A549 (cell line): ENCODE results near the gene SARS1. TPM values are rescaled to one million over a fixed set of nuclear protein-coding genes. Genes with fewer than 3 reads are reported as not detected.

Experiments used
- ATAC-seq, 2 experiments: fragments of 200-7000 bp in 1 of 2; fragments of >200 bp in 1 of 2; cut with Nextera tagmentation in 1 of 2; cut with Tn5 transposase in 1 of 2; 3 replicates each; pipeline versions ENCODE4 v1.8.0 to v1.9.1; 2018 to 2020; ENCODE audit warnings: mild to moderate bottlenecking in 1 of 2, moderate library complexity in 1 of 2
- CTCF ChIA-PET: fragments of 300-600 bp; sonication (Branson Sonifier 250); formaldehyde crosslinking; extraction: SDS; loops from one replicate; lab custom pipeline; 2021; ENCODE audit warnings: antibody characterized with exemption, inconsistent platforms; lab: Yijun Ruan, JAX
- POLR2A ChIA-PET: fragments of 350-600 bp; formaldehyde crosslinking; extraction: SDS; loops from one replicate; lab custom pipeline; 2021; ENCODE audit warnings: antibody characterized with exemption, inconsistent platforms; lab: Yijun Ruan, JAX
- DNase-seq, 2 experiments: peaks; one replicate each; pipeline versions ENCODE4 v3.0.0 to v3.0.0-alpha.2; 2011 to 2016; ENCODE audit warnings: low read depth in 1 of 2, low spot score in 1 of 2
- FAIRE-seq: peaks from 2 replicates; lab custom pipeline; 2011; peaks lifted over from hg19 to GRCh38; lab: Jason Lieb, UNC
- H3K27ac ChIP-seq, 2 experiments: fragments of >200 bp; sonication (Bioruptor Twin); formaldehyde crosslinking; 3 replicates each; pipeline ENCODE4 v1.5.1; 2016 to 2017
- H3K4me1 ChIP-seq: fragments of >200 bp; sonication (Bioruptor Twin); formaldehyde crosslinking; 3 replicates; pipeline ENCODE4 v1.6.1; 2016
- H3K4me2 ChIP-seq: fragments of >200 bp; sonication (Bioruptor Twin); formaldehyde crosslinking; 3 replicates; pipeline ENCODE4 v1.6.1; 2016
- H3K4me3 ChIP-seq: fragments of >200 bp; sonication (Bioruptor Twin); formaldehyde crosslinking; 3 replicates; pipeline ENCODE4 v1.5.1; 2016
- H3K9me3 ChIP-seq: fragments of >200 bp; sonication (Bioruptor Twin); formaldehyde crosslinking; 3 replicates; pipeline ENCODE4 v1.6.1; 2016
- CBX8 ChIP-seq: fragments of 200-600 bp; sonication (generic); IDR thresholded peaks from 2 replicates; pipeline ENCODE4 v1.6.1; 2016
- EHMT2 ChIP-seq: fragments of 200-600 bp; sonication (generic); IDR thresholded peaks from 2 replicates; pipeline ENCODE4 v1.6.1; 2016; ENCODE audit warnings: antibody characterized with exemption, low read depth, mild to moderate bottlenecking, moderate library complexity
- EP300 ChIP-seq, 2 experiments: fragments of >200 bp; sonication (Bioruptor Twin); formaldehyde crosslinking; IDR thresholded peaks; 2 replicates in 1 of 2; 3 replicates in 1 of 2; pipeline ENCODE4 v1.6.1; 2016 to 2017
- ESRRA ChIP-seq: fragments of 150-350 bp; IDR thresholded peaks from 2 replicates; pipeline ENCODE4 v1.6.1; 2014; ENCODE audit warnings: mild to moderate bottlenecking, low read length, borderline replicate concordance
- FOSB ChIP-seq: fragments of 250-450 bp; sonication (Bioruptor Pico); IDR thresholded peaks from 2 replicates; pipeline ENCODE4 v1.5.0; 2020; ENCODE audit warnings: mild to moderate bottlenecking, moderate library complexity
- GATA3 ChIP-seq: IDR thresholded peaks from 2 replicates; pipeline ENCODE4 v1.6.1; 2012; ENCODE audit warnings: borderline replicate concordance
- HOXA7 ChIP-seq: fragments of 250-450 bp; sonication (Bioruptor Pico); IDR thresholded peaks from 2 replicates; pipeline ENCODE4 v1.5.0; 2020; ENCODE audit warnings: mild to moderate bottlenecking, moderate library complexity
- HOXB5 ChIP-seq: fragments of 250-450 bp; sonication (Bioruptor Pico); IDR thresholded peaks from 2 replicates; pipeline ENCODE4 v1.5.0; 2020; ENCODE audit warnings: mild to moderate bottlenecking, moderate library complexity
- JUNB ChIP-seq: fragments of >200 bp; sonication (Bioruptor Twin); formaldehyde crosslinking; IDR thresholded peaks from 2 replicates; pipeline ENCODE4 v1.6.1; 2016
- KDM1A ChIP-seq: fragments of 200-600 bp; sonication (generic); IDR thresholded peaks from 2 replicates; pipeline ENCODE4 v1.6.1; 2016; ENCODE audit warnings: low read depth, mild to moderate bottlenecking
- KDM5A ChIP-seq: fragments of 200-600 bp; sonication (generic); IDR thresholded peaks from 2 replicates; pipeline ENCODE4 v1.6.1; 2016; ENCODE audit warnings: antibody characterized with exemption, mild to moderate bottlenecking
- MAFK ChIP-seq: fragments of 450-650 bp; IDR thresholded peaks from 2 replicates; pipeline ENCODE4 v1.6.1; 2014; ENCODE audit not compliant: partially characterized antibody
- MAZ ChIP-seq: fragments of 150-350 bp; IDR thresholded peaks from 2 replicates; pipeline ENCODE4 v1.6.1; 2014; ENCODE audit warnings: antibody characterized with exemption, low read depth, low read length, borderline replicate concordance
- MYC ChIP-seq: IDR thresholded peaks from 2 replicates; pipeline ENCODE4 v1.6.1; 2012; ENCODE audit warnings: mild to moderate bottlenecking, inconsistent platforms, low read length, improper control_type of control experiment, borderline replicate concordance
- NFE2L2 ChIP-seq: fragments of 150-350 bp; conservative IDR thresholded peaks from 2 replicates; pipeline ENCODE4 v1.6.1; 2014; ENCODE audit warnings: low read length
- PHF8 ChIP-seq: fragments of 200-600 bp; sonication (generic); IDR thresholded peaks from 2 replicates; pipeline ENCODE4 v1.6.1; 2016; ENCODE audit warnings: low read depth, mild to moderate bottlenecking, antibody characterized with exemption, moderate library complexity, borderline replicate concordance
- POLR2A ChIP-seq: IDR thresholded peaks from 2 replicates; pipeline ENCODE4 v1.6.1; 2012; ENCODE audit warnings: mild to moderate bottlenecking, low read length
- RAD21 ChIP-seq, 2 experiments: fragments of >200 bp in 1 of 2; sonication (Bioruptor Twin) in 1 of 2; formaldehyde crosslinking in 1 of 2; IDR thresholded peaks in 1 of 2; conservative IDR thresholded peaks in 1 of 2; 2 replicates in 1 of 2; 3 replicates in 1 of 2; pipeline ENCODE4 v1.6.1; 2012 to 2018; ENCODE audit warnings: inconsistent platforms in 1 of 2
- RARB ChIP-seq: fragments of 250-450 bp; sonication (Bioruptor Pico); IDR thresholded peaks from 2 replicates; pipeline ENCODE4 v1.8.0; 2021; ENCODE audit warnings: mild to moderate bottlenecking, moderate library complexity
- RNF2 ChIP-seq: fragments of 200-600 bp; sonication (generic); IDR thresholded peaks from 2 replicates; pipeline ENCODE4 v1.6.1; 2016; ENCODE audit warnings: low read depth, mild to moderate bottlenecking, antibody characterized with exemption, moderate library complexity, borderline replicate concordance
- SREBF2 ChIP-seq: fragments of 450-650 bp; IDR thresholded peaks from 2 replicates; pipeline ENCODE4 v1.6.1; 2014; ENCODE audit warnings: mild to moderate bottlenecking, moderate library complexity
- ZNF302 ChIP-seq: fragments of 250-450 bp; sonication (Bioruptor Pico); IDR thresholded peaks from 2 replicates; pipeline ENCODE4 v1.9.0; 2021; ENCODE audit warnings: inconsistent platforms, mild to moderate bottlenecking, moderate library complexity
- ZSCAN20 ChIP-seq: fragments of 250-450 bp; sonication (Bioruptor Pico); IDR thresholded peaks from 2 replicates; pipeline ENCODE4 v1.8.0; 2022; ENCODE audit warnings: mild to moderate bottlenecking, moderate library complexity
- WGBS: methylation state at CpG from one replicate; pipeline ENCODE4 v1.1.6; 2017; ENCODE audit errors: missing lambda C conversion rate; 5-methylcytosine and 5-hydroxymethylcytosine counted together
- polyA plus RNA-seq, 4 experiments: library from polyadenylated mRNA; depleted of rRNA in 3 of 4; stranded (reverse); fragments of >200 nt; fragmentation: RNase III in 1 of 4; extraction: RNeasy Plus Mini Kit Qiagen cat#74134 plus additional on column Dnase treatment in 1 of 4; gene quantifications; 2 replicates in 3 of 4; 3 replicates in 1 of 4; pipeline ENCODE4 v1.2.3, GENCODE V29; 2011 to 2017
- TF ChIP-seq, protein P1 (sequence below): fragments of 450-650 bp; IDR thresholded peaks from 2 replicates; pipeline ENCODE4 v1.6.1; 2014; ENCODE audit warnings: antibody characterized with exemption
- TF ChIP-seq, protein P2 (sequence below): fragments of 250-450 bp; sonication (Bioruptor Pico); IDR thresholded peaks from 2 replicates; pipeline ENCODE4 v1.5.0; 2020; ENCODE audit warnings: low read depth, mild to moderate bottlenecking, moderate library complexity
- TF ChIP-seq, protein P3 (sequence below): IDR thresholded peaks from 2 replicates; pipeline ENCODE4 v1.6.1; 2012
- TF ChIP-seq, protein P4 (sequence below): fragments of >200 bp; sonication (Bioruptor Twin); formaldehyde crosslinking; IDR thresholded peaks from 3 replicates; pipeline ENCODE4 v1.6.1; 2016

SARS1 gene
- polyA plus RNA-seq, 2 of the 4 experiments (the other 2 are of a cell fraction) = 103 to 152 TPM

DNA sequence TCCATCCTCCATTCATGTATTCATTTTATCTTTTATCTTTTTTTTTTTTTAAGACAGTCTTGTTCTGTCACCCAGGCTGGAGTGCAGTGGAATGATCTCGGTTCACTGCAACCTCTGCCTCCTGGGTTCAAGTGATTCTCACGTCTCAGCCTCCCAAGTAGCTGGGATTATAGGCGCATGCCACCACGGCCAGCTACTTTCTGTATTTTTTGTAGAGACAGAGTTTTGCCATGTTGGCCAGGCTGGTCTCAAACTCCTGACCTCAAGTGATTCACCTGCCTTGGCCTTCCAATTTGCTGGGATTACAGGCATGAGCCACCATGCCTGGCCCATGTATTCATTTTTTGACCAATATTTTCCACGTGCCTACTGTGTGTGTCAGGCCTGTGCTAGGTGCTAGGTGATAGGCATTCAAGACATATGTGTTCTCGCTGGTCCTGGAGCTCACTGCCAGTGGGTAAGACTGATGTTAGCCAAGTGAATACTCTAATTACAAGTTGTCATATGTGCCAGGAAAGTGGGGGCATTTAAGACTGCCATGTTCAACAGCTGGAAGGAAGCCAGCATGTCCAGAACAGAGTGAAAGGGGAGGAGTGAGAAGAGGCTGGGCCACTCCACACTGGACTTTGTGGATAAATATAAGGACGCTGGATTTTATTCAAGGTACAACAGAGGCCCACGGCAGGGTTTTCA is 30.3 kb downstream of the SARS1 start:
- POLR2A ChIA-PET = no interaction called here
- 71% methylated on average over 7 of the region's 8 CpGs for WGBS
- H3K4me1 ChIP-seq = peaks cover 11% of the 10 kb centered on the region; the same call in 1 of the 3 replicates
- no peak overlapping the region for H3K27ac ChIP-seq
- FAIRE-seq (no peak), DNase-seq (no peak), ATAC-seq (no peak)
- H3K4me3 ChIP-seq = no peak overlapping the region
- H3K4me2 ChIP-seq = no peak overlapping the region
- no peaks in the 10 kb centered on the region for H3K9me3 ChIP-seq
- CTCF ChIA-PET = interaction anchor here (0.7 to 1.8 kb wide), 3 partner anchors 20 to 155 kb away, joined by 3 to 5 read pairs (median 3); no protein-coding TSS in a partner anchor
- no peak for TF ChIP-seq KDM5A
- no peak for TF ChIP-seq MAZ
- TF ChIP-seq, protein P1, sequence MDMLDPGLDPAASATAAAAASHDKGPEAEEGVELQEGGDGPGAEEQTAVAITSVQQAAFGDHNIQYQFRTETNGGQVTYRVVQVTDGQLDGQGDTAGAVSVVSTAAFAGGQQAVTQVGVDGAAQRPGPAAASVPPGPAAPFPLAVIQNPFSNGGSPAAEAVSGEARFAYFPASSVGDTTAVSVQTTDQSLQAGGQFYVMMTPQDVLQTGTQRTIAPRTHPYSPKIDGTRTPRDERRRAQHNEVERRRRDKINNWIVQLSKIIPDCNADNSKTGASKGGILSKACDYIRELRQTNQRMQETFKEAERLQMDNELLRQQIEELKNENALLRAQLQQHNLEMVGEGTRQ = no peak
- no peak for TF ChIP-seq HOXB5
- TF ChIP-seq MAFK = no peak

DNA sequence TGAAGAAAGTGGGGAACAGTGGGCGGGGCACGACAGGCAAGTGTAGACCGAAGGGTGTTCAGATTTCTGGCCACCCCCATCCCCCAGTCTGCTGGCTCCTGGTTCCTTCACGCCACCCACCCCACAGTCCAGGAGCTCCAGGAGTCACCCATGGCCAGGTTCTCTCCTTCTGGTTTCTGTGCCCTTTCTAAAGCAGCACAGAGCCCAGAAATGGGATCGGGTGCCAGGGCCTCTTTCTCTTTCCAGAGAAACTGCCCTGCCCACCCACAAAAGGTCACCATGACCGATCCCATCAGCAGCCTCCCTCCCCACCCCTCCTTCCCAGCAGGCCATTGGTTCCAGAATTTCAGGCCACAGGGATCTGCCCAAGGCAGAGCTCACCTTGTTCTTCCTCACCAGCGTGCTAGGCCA is 32.4 kb downstream of the SARS1 start:
- ATAC-seq = no peak
- CTCF ChIA-PET = interaction anchor here (1.3 kb wide), 1 partner anchor 18 kb away, joined by 3 read pairs; no protein-coding TSS in a partner anchor
- no peak for TF ChIP-seq SREBF2
- TF ChIP-seq, protein P1 = no peak
- TF ChIP-seq HOXA7 = no peak
- no peak for TF ChIP-seq RAD21 (conservative IDR thresholded peaks at IDR 0.05 in 1 of 2, IDR thresholded peaks at IDR 0.05 in 1 of 2)
- no peak for TF ChIP-seq MYC
- TF ChIP-seq, protein P2, sequence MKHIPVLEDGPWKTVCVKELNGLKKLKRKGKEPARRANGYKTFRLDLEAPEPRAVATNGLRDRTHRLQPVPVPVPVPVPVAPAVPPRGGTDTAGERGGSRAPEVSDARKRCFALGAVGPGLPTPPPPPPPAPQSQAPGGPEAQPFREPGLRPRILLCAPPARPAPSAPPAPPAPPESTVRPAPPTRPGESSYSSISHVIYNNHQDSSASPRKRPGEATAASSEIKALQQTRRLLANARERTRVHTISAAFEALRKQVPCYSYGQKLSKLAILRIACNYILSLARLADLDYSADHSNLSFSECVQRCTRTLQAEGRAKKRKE = no peak
- TF ChIP-seq ESRRA = no peak
- TF ChIP-seq ZSCAN20 (CRISPR knock-in tag) = no peak
- TF ChIP-seq CBX8 = no peak
- TF ChIP-seq EP300 (IDR thresholded peaks at IDR 0.05) = no peak
- TF ChIP-seq PHF8 = no peak
- no peak for TF ChIP-seq RARB
- TF ChIP-seq, all 56 proteins: peak for 0
- Histone ChIP-seq H3K4me1 (peaks cover 5% of the 10 kb centered on the region; the same call in 1 of the 3 replicates), H3K4me3 (no peak overlapping the region), H3K27ac (no peak overlapping the region), H3K9me3 (no peaks in the 10 kb centered on the region), H3K4me2 (no peak overlapping the region)
- POLR2A ChIA-PET = no interaction called here
- no peak for DNase-seq
- no peak for FAIRE-seq
- WGBS = 82% methylated on average over 7 of the region's 7 CpGs

DNA sequence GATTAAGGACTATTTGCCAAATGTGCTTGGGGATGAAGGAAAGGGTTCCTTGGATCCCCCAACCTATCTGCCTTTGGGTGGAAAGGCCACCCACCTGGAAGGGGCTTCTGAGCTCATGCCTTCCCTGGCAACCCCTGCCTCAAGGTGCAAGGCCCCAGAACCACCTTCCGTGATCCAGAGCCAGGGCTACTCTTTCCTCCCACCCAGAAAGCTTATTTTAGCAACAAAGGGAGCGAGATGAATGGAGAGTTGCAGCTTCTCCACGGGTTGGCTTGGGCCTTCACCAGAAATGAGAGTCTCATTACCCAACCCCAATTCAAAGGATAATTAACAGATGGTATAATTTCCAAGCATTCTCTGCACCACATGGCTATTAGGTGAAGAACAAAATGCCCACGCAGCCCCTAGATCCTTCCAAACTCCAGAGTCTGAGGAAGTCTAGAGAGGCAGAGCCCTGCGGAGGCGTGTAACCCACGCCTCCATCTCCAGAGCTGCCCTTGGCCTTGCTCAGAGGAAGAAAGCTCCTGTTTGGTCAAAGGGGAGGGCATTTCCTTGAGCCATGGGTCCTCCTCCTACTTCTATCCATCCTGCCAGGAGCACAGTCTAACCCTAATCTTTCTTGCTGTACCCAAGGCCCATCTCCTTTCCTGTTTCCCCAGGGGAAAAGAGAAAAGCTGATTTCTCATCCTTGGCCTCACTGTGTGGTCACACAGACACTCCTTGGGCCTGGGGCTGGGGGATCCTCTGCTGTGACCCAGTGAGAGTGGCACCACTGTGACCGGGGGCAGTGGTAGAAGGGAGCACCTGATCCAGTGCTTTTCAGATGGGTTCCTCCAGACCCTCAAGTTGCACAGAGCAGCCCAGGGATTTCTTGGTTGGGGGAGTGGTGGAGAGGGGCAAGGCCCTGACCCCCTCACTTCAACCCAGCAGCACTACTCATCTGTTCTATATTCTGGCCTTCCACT is 34.0 kb downstream of the SARS1 start:
- WGBS = 97% methylated on average over 7 of the region's 8 CpGs
- Histone ChIP-seq H3K9me3 (no peaks in the 10 kb centered on the region), H3K4me1 (peaks cover 5% of the 10 kb centered on the region; the same call in 1 of the 3 replicates), H3K4me2 (no peak overlapping the region), H3K27ac (no peak overlapping the region), H3K4me3 (no peak overlapping the region)
- DNase-seq (no peak), ATAC-seq (no peak), FAIRE-seq (no peak)
- ChIA-PET POLR2A (no interaction called here), CTCF (interaction anchor here (1.0 to 1.5 kb wide), 4 partner anchors 9 to 152 kb away, joined by 3 to 4 read pairs (median 3); no protein-coding TSS in a partner anchor)
- TF ChIP-seq RNF2 = no peak
- TF ChIP-seq, protein P3, sequence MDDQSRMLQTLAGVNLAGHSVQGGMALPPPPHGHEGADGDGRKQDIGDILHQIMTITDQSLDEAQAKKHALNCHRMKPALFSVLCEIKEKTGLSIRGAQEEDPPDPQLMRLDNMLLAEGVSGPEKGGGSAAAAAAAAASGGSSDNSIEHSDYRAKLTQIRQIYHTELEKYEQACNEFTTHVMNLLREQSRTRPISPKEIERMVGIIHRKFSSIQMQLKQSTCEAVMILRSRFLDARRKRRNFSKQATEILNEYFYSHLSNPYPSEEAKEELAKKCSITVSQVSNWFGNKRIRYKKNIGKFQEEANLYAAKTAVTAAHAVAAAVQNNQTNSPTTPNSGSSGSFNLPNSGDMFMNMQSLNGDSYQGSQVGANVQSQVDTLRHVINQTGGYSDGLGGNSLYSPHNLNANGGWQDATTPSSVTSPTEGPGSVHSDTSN = no peak
- TF ChIP-seq FOSB (CRISPR knock-in tag) = no peak
- no peak for TF ChIP-seq RAD21 (conservative IDR thresholded peaks at IDR 0.05 in 1 of 2, IDR thresholded peaks at IDR 0.05 in 1 of 2)
- no peak for TF ChIP-seq POLR2A
- no peak for TF ChIP-seq JUNB
- no peak for TF ChIP-seq KDM5A
- TF ChIP-seq ZNF302 (CRISPR knock-in tag) = no peak
- no peak for TF ChIP-seq GATA3
- no peak for TF ChIP-seq EHMT2
- TF ChIP-seq NFE2L2 = no peak
- no peak for TF ChIP-seq PHF8
- no peak for TF ChIP-seq EP300 (IDR thresholded peaks at IDR 0.05)
- TF ChIP-seq RARB = no peak
- no peak for TF ChIP-seq KDM1A
- TF ChIP-seq, protein P4, sequence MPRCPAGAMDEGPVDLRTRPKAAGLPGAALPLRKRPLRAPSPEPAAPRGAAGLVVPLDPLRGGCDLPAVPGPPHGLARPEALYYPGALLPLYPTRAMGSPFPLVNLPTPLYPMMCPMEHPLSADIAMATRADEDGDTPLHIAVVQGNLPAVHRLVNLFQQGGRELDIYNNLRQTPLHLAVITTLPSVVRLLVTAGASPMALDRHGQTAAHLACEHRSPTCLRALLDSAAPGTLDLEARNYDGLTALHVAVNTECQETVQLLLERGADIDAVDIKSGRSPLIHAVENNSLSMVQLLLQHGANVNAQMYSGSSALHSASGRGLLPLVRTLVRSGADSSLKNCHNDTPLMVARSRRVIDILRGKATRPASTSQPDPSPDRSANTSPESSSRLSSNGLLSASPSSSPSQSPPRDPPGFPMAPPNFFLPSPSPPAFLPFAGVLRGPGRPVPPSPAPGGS = no peak
- TF ChIP-seq ESRRA = no peak
